ENCODE data around the gene WASF3. TPM values are rescaled to one million over a fixed set of nuclear protein-coding genes. Genes with fewer than 3 reads are reported as not detected.
A peak's percentile ranks its signal among the peaks of the same experiment; 100 is the strongest.

The WASF3 gene, protein sequence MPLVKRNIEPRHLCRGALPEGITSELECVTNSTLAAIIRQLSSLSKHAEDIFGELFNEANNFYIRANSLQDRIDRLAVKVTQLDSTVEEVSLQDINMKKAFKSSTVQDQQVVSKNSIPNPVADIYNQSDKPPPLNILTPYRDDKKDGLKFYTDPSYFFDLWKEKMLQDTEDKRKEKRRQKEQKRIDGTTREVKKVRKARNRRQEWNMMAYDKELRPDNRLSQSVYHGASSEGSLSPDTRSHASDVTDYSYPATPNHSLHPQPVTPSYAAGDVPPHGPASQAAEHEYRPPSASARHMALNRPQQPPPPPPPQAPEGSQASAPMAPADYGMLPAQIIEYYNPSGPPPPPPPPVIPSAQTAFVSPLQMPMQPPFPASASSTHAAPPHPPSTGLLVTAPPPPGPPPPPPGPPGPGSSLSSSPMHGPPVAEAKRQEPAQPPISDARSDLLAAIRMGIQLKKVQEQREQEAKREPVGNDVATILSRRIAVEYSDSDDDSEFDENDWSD
- under 1 TPM; 0.20 to 0.24 TPM for total RNA-seq
- polyA plus RNA-seq = not detected

DNA sequence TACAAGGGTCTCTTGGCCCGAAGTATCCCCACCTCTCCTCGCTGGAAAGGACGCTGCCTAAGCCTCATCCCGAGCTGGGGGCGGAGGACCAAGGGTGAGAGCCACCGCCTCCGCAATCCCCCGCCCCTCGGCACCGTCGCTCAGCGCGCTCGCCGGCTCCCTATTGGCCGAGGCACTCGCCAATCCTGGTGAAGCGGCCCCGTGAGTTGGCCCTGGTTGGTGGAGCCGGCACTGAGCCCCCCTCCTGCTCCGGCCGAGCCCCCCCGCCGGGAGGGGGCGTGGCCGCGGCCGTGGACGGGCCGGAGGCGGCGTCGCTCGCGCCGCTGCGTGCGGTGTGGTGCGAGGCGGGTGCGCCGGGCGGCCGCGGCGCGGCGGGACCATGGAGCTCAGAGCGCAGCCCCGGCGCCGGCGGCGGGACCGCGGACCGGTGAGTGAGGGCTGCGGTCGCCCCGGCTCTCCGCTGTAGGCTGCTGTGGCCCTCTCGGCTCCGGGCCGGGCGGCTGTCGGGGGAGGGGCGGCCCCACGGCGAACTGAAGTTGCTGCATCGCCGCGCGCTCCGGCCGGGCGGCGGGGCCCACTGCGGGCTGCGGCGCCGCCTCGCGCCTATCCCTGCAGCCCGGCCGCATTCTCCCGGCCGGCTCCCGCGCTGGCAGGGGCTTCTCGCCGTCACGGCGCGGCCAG, at the start of gene WASF3:
Gene WASF3, plus strand, starts transcription at position 291 of the 681 bp plus-strand sequence. CDS start 84,588 bp downstream, outside the sequence.
- ChIA-PET CTCF (no interaction called here), POLR2A (no interaction called here)
- Histone ChIP-seq H3K27ac (ENCODE audit: low read depth, low read length) (no peak within 1 kb of the TSS), H3K36me3 (ENCODE audit: insufficient read depth, low read length) (no peaks in the 10 kb centered on the region), H3K4me3 (ENCODE audit: low read length) (no peak within 1 kb of the TSS), H3K9me3 (ENCODE audit: low read length) (no peaks in the 10 kb centered on the region), H3K4me1 (ENCODE audit: insufficient read depth, low read length) (no peaks in the 10 kb centered on the region), H3K27me3 (ENCODE audit: insufficient read depth, low read length, poor library complexity, severe bottlenecking) (peaks cover 11% of the 10 kb centered on the region)
- H3K4me3 Mint-ChIP-seq = peak within 1 kb of the TSS in 6 of 7 donors; percentile 47 to 76 (median 65)
- H3K9me3 Mint-ChIP-seq = peaks cover 0 to 3% (median 0%) of the 10 kb centered on the region in 5 donors
- H3K36me3 Mint-ChIP-seq = no peaks in the 10 kb centered on the region
- H3K4me1 Mint-ChIP-seq = peaks cover 12 to 17% (median 14%) of the 10 kb centered on the region in 3 donors
- peaks cover 19 to 38% of the 10 kb centered on the region in 2 donors for H3K27me3 Mint-ChIP-seq
- DNase-seq = peak in 1 of 5 donors; percentile 22
- no peak within 1 kb of the TSS for H3K27ac Mint-ChIP-seq

DNA sequence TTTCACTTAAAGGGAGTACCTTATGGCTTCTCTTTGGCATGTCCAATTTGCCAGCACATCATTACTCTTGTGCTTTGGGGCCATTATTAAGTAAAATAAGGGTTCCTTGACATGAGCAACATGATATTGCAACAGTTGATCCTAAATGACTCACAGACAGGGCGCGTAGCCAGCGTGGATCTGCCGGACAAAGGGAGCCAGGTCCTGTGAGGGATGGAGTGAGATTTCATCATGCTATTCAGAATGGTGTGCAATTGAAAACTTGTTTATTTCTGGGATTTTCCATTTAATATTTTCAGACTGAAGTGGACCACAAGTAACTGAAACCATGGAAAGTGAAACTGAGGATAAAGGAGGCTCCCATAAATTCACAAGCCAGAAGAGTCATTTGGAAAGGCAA, 48.6 kb upstream of the WASF3 start:
- H3K36me3 Mint-ChIP-seq = peaks cover 0 to 3% (median 0%) of the 10 kb centered on the region in 3 donors
- Histone ChIP-seq H3K36me3 (ENCODE audit: insufficient read depth, low read length) (no peaks in the 10 kb centered on the region), H3K4me1 (ENCODE audit: insufficient read depth, low read length) (no peaks in the 10 kb centered on the region), H3K4me3 (ENCODE audit: low read length) (no peak overlapping the region), H3K9me3 (ENCODE audit: low read length) (no peaks in the 10 kb centered on the region), H3K27me3 (ENCODE audit: insufficient read depth, low read length, poor library complexity, severe bottlenecking) (peaks cover 4% of the 10 kb centered on the region), H3K27ac (ENCODE audit: low read depth, low read length) (no peak overlapping the region)
- H3K4me1 Mint-ChIP-seq = no peaks in the 10 kb centered on the region
- no peak overlapping the region for H3K27ac Mint-ChIP-seq
- ChIA-PET CTCF (no interaction called here), POLR2A (no interaction called here)
- H3K9me3 Mint-ChIP-seq = peaks cover 6 to 19% (median 14%) of the 10 kb centered on the region in 5 donors
- H3K4me3 Mint-ChIP-seq = no peak overlapping the region
- H3K27me3 Mint-ChIP-seq = peaks cover 9 to 17% of the 10 kb centered on the region in 2 donors
- DNase-seq = no peak

DNA sequence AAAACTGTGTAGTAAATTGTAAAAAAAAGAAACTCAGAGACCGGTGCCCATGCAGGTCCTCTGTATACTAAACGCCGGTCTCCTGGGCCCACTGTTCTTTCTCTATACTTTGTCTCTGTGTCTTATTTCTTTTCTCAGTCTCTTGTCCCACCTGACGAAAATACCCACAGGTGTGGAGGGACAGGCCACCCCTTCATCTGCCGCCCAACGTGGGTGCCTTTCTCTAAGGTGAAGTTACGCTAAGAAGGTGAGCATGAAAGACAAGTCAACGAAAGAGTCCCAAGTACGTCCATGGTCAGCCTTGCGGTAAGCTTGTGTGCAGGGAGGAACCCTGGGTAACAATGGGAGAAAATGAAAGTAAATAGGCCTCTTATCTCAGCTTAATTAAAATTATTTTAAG, 48.0 kb upstream of the WASF3 start:
- H3K4me3 ChIP-seq (ENCODE audit: low read length) = no peak overlapping the region
- H3K27ac Mint-ChIP-seq = no peak overlapping the region
- no peak overlapping the region for H3K27ac ChIP-seq (ENCODE audit: low read depth, low read length)
- no peak for DNase-seq
- H3K27me3 ChIP-seq (ENCODE audit: insufficient read depth, low read length, poor library complexity, severe bottlenecking) = peaks cover 4% of the 10 kb centered on the region
- H3K36me3 Mint-ChIP-seq = peaks cover 0 to 3% (median 0%) of the 10 kb centered on the region in 3 donors
- H3K4me1 ChIP-seq (ENCODE audit: insufficient read depth, low read length) = no peaks in the 10 kb centered on the region
- H3K4me3 Mint-ChIP-seq = no peak overlapping the region
- peaks cover 6 to 19% (median 14%) of the 10 kb centered on the region in 5 donors for H3K9me3 Mint-ChIP-seq
- H3K36me3 ChIP-seq (ENCODE audit: insufficient read depth, low read length) = no peaks in the 10 kb centered on the region
- H3K4me1 Mint-ChIP-seq = no peaks in the 10 kb centered on the region
- peaks cover 9 to 17% of the 10 kb centered on the region in 2 donors for H3K27me3 Mint-ChIP-seq
- no peaks in the 10 kb centered on the region for H3K9me3 ChIP-seq (ENCODE audit: low read length)
- ChIA-PET POLR2A (no interaction called here), CTCF (no interaction called here)

DNA sequence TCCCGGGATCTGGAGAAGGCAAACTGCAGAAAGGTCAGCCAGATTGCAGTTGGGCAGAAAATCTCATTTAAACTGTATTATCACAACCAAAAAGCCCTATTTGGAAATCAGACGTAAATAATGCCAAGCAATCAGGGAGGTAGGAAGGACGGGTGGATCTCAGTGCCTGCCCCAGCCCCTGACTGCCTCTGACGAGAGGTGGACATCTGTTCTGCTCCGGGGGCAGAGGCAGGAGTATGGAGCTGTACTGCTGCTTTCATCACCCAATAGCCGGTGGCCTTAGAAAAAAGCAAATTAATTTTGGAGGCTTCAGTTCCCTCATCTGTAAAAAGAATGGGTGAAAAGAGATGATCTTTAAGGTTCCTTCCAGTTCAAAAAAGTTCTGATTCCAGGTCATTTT, 43.6 kb upstream of the WASF3 start:
- H3K27me3 ChIP-seq (ENCODE audit: insufficient read depth, low read length, poor library complexity, severe bottlenecking) = peaks cover 4% of the 10 kb centered on the region
- peaks cover 4 to 18% of the 10 kb centered on the region in 2 donors for H3K27me3 Mint-ChIP-seq

DNA sequence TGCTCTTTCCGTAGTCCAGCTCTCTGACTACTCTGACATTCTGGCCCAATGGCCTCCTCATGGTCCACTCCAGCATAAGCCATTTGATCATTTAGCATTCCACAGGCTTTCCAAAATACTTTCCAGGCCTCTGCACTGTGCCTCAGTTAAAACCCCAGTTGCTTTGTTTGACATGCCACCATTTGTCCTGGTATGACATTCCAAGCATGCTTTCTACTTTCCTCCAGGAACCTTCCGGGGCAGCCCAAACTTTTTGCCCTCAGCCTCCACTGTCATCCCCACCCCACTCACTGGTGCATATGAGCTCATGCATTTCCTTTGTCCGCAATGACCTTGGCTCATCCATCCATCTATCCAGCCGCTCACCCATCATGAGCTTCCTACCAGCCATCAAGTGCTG, 41.8 kb upstream of the WASF3 start:
- Mint-ChIP-seq H3K9me3 (peaks cover 0 to 3% (median under 1%) of the 10 kb centered on the region in 5 donors), H3K27me3 (peaks cover 5 to 20% of the 10 kb centered on the region in 2 donors), H3K36me3 (peaks cover 0 to 3% (median 0%) of the 10 kb centered on the region in 3 donors), H3K4me1 (no peaks in the 10 kb centered on the region), H3K4me3 (no peak overlapping the region), H3K27ac (no peak overlapping the region)
- Histone ChIP-seq H3K9me3 (ENCODE audit: low read length) (no peaks in the 10 kb centered on the region), H3K27ac (ENCODE audit: low read depth, low read length) (no peak overlapping the region), H3K27me3 (ENCODE audit: insufficient read depth, low read length, poor library complexity, severe bottlenecking) (peaks cover 4% of the 10 kb centered on the region), H3K36me3 (ENCODE audit: insufficient read depth, low read length) (no peaks in the 10 kb centered on the region), H3K4me1 (ENCODE audit: insufficient read depth, low read length) (no peaks in the 10 kb centered on the region), H3K4me3 (ENCODE audit: low read length) (no peak overlapping the region)
- ChIA-PET POLR2A (no interaction called here), CTCF (no interaction called here)
- DNase-seq = no peak

More for the DNA sequence above, 43.6 kb upstream of the WASF3 start:
- Mint-ChIP-seq H3K4me1 (no peaks in the 10 kb centered on the region), H3K4me3 (no peak overlapping the region), H3K27ac (no peak overlapping the region), H3K36me3 (peaks cover 0 to 3% (median 0%) of the 10 kb centered on the region in 3 donors), H3K9me3 (peaks cover 3 to 13% (median 12%) of the 10 kb centered on the region in 5 donors)
- H3K4me1 ChIP-seq (ENCODE audit: insufficient read depth, low read length) = no peaks in the 10 kb centered on the region
- DNase-seq = no peak
- no peaks in the 10 kb centered on the region for H3K36me3 ChIP-seq (ENCODE audit: insufficient read depth, low read length)
- no peak overlapping the region for H3K4me3 ChIP-seq (ENCODE audit: low read length)
- POLR2A ChIA-PET = no interaction called here
- H3K9me3 ChIP-seq (ENCODE audit: low read length) = no peaks in the 10 kb centered on the region
- CTCF ChIA-PET = no interaction called here
- H3K27ac ChIP-seq (ENCODE audit: low read depth, low read length) = no peak overlapping the region

DNA sequence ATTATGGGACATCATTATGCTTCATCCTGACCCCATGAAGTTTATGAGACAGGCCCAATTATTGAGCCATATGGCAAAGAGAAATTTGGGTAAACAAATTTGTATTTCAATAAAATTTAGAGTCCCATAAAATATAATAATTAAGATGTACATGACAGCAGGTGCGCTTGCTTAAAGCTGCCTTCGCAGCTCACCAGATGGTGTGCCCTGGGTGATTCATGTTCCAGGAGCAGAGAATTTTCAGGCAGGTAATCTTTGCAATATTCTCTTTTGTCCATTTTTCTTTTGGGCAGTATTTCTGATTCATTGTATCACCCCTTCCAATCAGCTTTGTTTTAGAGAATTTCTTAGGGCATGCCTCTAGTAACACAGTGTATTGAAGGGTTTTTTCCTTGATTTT, 39.5 kb upstream of the WASF3 start:
- H3K4me1 ChIP-seq (ENCODE audit: insufficient read depth, low read length) = no peaks in the 10 kb centered on the region
- ChIA-PET POLR2A (no interaction called here), CTCF (interaction anchor here (0.6 to 1.4 kb wide), 2 partner anchors 19 to 1438 kb away, joined by 3 read pairs; no protein-coding TSS in a partner anchor)
- no peaks in the 10 kb centered on the region for H3K9me3 ChIP-seq (ENCODE audit: low read length)
- no peak overlapping the region for H3K27ac ChIP-seq (ENCODE audit: low read depth, low read length)
- Mint-ChIP-seq H3K27ac (no peak overlapping the region), H3K4me3 (no peak overlapping the region), H3K4me1 (no peaks in the 10 kb centered on the region), H3K27me3 (peaks cover 3 to 18% of the 10 kb centered on the region in 2 donors), H3K36me3 (no peaks in the 10 kb centered on the region), H3K9me3 (no peaks in the 10 kb centered on the region)
- DNase-seq = no peak
- peaks cover 4% of the 10 kb centered on the region for H3K27me3 ChIP-seq (ENCODE audit: insufficient read depth, low read length, poor library complexity, severe bottlenecking)
- no peak overlapping the region for H3K4me3 ChIP-seq (ENCODE audit: low read length)
- H3K36me3 ChIP-seq (ENCODE audit: insufficient read depth, low read length) = no peaks in the 10 kb centered on the region

DNA sequence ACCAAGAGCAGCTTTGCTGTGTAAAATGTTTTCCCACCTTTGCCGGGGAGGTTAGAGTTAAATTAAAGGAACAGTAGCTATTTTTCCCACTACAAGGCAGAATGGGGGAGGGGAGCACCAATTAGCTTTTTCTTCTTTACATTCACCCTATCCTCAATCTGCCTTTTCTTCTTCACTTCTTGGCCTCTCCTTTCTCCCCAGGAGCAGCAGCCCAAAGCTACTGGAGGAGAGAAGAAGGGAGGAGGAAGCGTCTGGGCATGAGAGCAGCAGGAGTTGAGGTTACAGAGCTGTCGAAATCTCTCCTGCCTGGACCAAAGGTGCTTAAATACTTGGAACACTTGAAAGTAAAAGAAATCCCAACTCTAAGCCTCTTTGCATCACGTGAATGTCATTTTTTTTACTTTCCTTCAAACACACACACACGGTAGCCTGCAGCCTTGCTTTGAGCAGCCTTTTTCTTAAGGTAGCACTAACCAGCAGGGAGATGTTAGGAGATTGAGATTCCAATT, 39.0 kb upstream of the WASF3 start:
- no peaks in the 10 kb centered on the region for H3K27me3 ChIP-seq (ENCODE audit: insufficient read depth, low read length, poor library complexity, severe bottlenecking)
- Mint-ChIP-seq H3K36me3 (no peaks in the 10 kb centered on the region), H3K9me3 (peaks cover 0 to 2% (median 0%) of the 10 kb centered on the region in 5 donors), H3K4me1 (no peaks in the 10 kb centered on the region), H3K4me3 (no peak overlapping the region), H3K27ac (no peak overlapping the region), H3K27me3 (peaks cover 3 to 14% of the 10 kb centered on the region in 2 donors)
- no peaks in the 10 kb centered on the region for H3K4me1 ChIP-seq (ENCODE audit: insufficient read depth, low read length)
- H3K27ac ChIP-seq (ENCODE audit: low read depth, low read length) = no peak overlapping the region
- H3K9me3 ChIP-seq (ENCODE audit: low read length) = no peaks in the 10 kb centered on the region
- no peaks in the 10 kb centered on the region for H3K36me3 ChIP-seq (ENCODE audit: insufficient read depth, low read length)
- H3K4me3 ChIP-seq (ENCODE audit: low read length) = no peak overlapping the region
- DNase-seq = no peak
- ChIA-PET CTCF (interaction anchor here (1.4 kb wide), 1 partner anchor 19 kb away, joined by 3 read pairs; no protein-coding TSS in a partner anchor), POLR2A (no interaction called here)

DNA sequence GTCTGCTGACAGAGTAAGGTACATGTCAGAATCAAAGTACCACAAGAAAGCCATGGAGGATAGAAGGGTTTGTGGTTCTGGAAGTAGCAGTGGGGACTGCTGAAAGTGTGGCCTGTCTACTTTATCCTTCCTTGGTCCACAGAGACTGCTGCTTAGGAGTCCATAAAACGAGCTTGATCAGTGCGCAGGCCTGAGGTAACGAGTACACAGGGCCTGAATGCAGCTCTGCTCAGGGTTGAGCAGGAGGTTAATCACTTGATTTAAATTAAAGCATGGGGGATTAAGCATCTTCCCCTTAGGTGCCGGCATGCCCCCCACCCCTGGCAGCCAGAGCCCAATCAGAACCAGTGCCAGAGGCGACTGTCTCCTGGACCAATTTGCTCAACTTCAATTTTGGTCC, 34.9 kb upstream of the WASF3 start:
- Histone ChIP-seq H3K4me1 (ENCODE audit: insufficient read depth, low read length) (no peaks in the 10 kb centered on the region), H3K27me3 (ENCODE audit: insufficient read depth, low read length, poor library complexity, severe bottlenecking) (no peaks in the 10 kb centered on the region), H3K4me3 (ENCODE audit: low read length) (no peak overlapping the region), H3K27ac (ENCODE audit: low read depth, low read length) (no peak overlapping the region), H3K9me3 (ENCODE audit: low read length) (no peaks in the 10 kb centered on the region), H3K36me3 (ENCODE audit: insufficient read depth, low read length) (no peaks in the 10 kb centered on the region)
- H3K4me3 Mint-ChIP-seq = no peak overlapping the region
- H3K9me3 Mint-ChIP-seq = peaks cover 0 to 2% (median 0%) of the 10 kb centered on the region in 5 donors
- peaks cover 4 to 14% of the 10 kb centered on the region in 2 donors for H3K27me3 Mint-ChIP-seq
- H3K36me3 Mint-ChIP-seq = no peaks in the 10 kb centered on the region
- H3K27ac Mint-ChIP-seq = no peak overlapping the region
- CTCF ChIA-PET = no interaction called here
- H3K4me1 Mint-ChIP-seq = no peaks in the 10 kb centered on the region
- POLR2A ChIA-PET = no interaction called here
- DNase-seq = no peak
